Psoas muscle (tissue), 8 donors: ENCODE measurements around the gene TMPO. TPM values are rescaled to one million over a fixed set of nuclear protein-coding genes. Genes with fewer than 3 reads are reported as not detected.

Experiments used
- ATAC-seq, 4 donors: fragments of 200-7000 bp; cut with Tn5 transposase; one replicate each; pipeline ENCODE4 v1.9.1; 2020; ENCODE audit warnings: moderate library complexity in 3 of 4, mild to moderate bottlenecking in 2 of 4
- DNase-seq, 2 donors: peaks; one replicate each; pipeline ENCODE4 v3.0.0-alpha.2; 2020
- H3K27ac ChIP-seq: fragments of 200-600 bp; one replicate; pipeline ENCODE4 v1.8.0; 2022
- H3K27me3 ChIP-seq, 3 donors: fragments of 200-600 bp in 1 of 3; one replicate each; pipeline versions ENCODE4 v1.6.1 to v1.8.0; 2013 to 2022; ENCODE audit warnings: low read length in 2 of 3, mild to moderate bottlenecking in 2 of 3, moderate library complexity in 1 of 3; ENCODE audit not compliant: insufficient read depth in 3 of 3
- H3K36me3 ChIP-seq, 2 donors: fragments of 200-600 bp in 1 of 2; one replicate each; pipeline versions ENCODE4 v1.6.1 to v1.8.0; 2013 to 2022; ENCODE audit warnings: low read depth in 1 of 2, mild to moderate bottlenecking in 1 of 2, moderate library complexity in 1 of 2; ENCODE audit not compliant: insufficient read depth in 1 of 2
- H3K4me1 ChIP-seq: fragments of 200-600 bp; one replicate; pipeline ENCODE4 v1.8.0; 2022
- H3K4me3 ChIP-seq: fragments of 200-600 bp; one replicate; pipeline ENCODE4 v1.8.0; 2022; ENCODE audit warnings: mild to moderate bottlenecking
- H3K9me3 ChIP-seq: fragments of 200-600 bp; one replicate; pipeline ENCODE4 v1.8.0; 2022
- WGBS, 3 donors: extraction: QIAGEN DNeasy Blood & Tissue Kit; methylation state at CpG; one replicate each; pipeline versions ENCODE4 v1.1.6 to v1.1.7; 2013; 5-methylcytosine and 5-hydroxymethylcytosine counted together
- intact Hi-C, 2 donors: fragments of 100-400 bp; cut with DNase I; formaldehyde crosslinking; loops; one replicate each; pipeline versions ENCODE4 v1.11.0 to v1.14.2; 2022
- polyA plus RNA-seq, 3 donors: library from polyadenylated mRNA; stranded (reverse); fragments of 200-250 nt; gene quantifications; one replicate each; pipeline ENCODE4 v1.2.3, GENCODE V29; 2013
- total RNA-seq, 4 donors: library from RNA; stranded (reverse); fragmentation: NEBNext Ultra II Directional in 2 of 4; extraction: Animal tissue kit (Norgen Biotek cat#: 25700) in 2 of 4; gene quantifications; one replicate each; pipeline versions ENCODE4 v1.2.1 to v1.2.4, GENCODE V29; 2021 to 2023
- TF ChIP-seq, protein P1 (sequence below): fragments of 200-600 bp; IDR thresholded peaks from one replicate; pipeline ENCODE4 v1.8.0; 2022; ENCODE audit warnings: antibody characterized with exemption
- donor health status: healthy with polysubstance abuse.
- donor health status: DM: no; HTN: no; CAD: no; lungs with moderate emphysema.
- donor health status: Bipolar disorder and iron deficiency.
- donor health status: healthy.
- donor health status: DM: yes; HTN: yes; CAD: no.
- donor health status: DM: no; HTN: no; CAD: no.
- donor health status: DM: no; HTN: no; CAD: no.
- donor health status: DM: yes; HTN: yes; CAD: no.

The TMPO gene
- total and polyA plus RNA-seq, 7 donors = 5.9 to 15.9 (median 9.1) TPM

- ATAC-seq (no peak), DNase-seq (no peak)
- WGBS, 3 donors = 81 to 87% (median 84%) methylated on average over 6 of the region's 6 CpGs
- Histone ChIP-seq H3K27me3 (no peaks in the 10 kb centered on the region), H3K4me3 (no peak overlapping the region), H3K36me3 (no peaks in the 10 kb centered on the region), H3K27ac (no peak overlapping the region), H3K9me3 (no peaks in the 10 kb centered on the region), H3K4me1 (no peaks in the 10 kb centered on the region)
- TF ChIP-seq, protein P1, sequence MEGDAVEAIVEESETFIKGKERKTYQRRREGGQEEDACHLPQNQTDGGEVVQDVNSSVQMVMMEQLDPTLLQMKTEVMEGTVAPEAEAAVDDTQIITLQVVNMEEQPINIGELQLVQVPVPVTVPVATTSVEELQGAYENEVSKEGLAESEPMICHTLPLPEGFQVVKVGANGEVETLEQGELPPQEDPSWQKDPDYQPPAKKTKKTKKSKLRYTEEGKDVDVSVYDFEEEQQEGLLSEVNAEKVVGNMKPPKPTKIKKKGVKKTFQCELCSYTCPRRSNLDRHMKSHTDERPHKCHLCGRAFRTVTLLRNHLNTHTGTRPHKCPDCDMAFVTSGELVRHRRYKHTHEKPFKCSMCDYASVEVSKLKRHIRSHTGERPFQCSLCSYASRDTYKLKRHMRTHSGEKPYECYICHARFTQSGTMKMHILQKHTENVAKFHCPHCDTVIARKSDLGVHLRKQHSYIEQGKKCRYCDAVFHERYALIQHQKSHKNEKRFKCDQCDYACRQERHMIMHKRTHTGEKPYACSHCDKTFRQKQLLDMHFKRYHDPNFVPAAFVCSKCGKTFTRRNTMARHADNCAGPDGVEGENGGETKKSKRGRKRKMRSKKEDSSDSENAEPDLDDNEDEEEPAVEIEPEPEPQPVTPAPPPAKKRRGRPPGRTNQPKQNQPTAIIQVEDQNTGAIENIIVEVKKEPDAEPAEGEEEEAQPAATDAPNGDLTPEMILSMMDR = no peak
- intact Hi-C loops = no loop called here
Observed at GRCh38 chr12:98582093-98582492, 66.7 kb downstream of the TMPO start.

DNA sequence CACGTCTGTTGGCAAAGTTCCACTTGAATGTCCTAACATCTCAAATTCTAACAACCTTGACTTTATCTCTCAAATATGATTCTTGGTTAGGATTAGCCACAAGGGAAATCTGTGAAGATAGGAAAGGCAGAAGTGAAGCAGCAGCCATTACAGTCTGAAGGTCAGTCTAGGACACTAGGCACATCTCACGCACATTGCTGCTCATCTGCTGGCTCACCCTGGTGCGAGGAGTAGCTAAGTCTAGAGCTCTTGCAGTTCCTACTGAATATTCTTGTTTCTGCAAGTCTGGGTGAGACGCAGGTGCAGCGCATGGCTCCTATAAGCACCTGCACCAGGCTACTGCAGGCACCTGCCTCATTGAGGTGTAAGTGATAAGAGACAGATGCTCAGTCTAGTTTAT lies 71.7 kb downstream of the TMPO start:
- Histone ChIP-seq H3K4me3 (no peak overlapping the region), H3K36me3 (no peaks in the 10 kb centered on the region), H3K9me3 (no peaks in the 10 kb centered on the region), H3K27ac (no peak overlapping the region), H3K27me3 (no peaks in the 10 kb centered on the region), H3K4me1 (no peaks in the 10 kb centered on the region)
- ATAC-seq (no peak), DNase-seq (no peak)
- intact Hi-C loops = no loop called here
- 85 to 88% (median 85%) methylated on average over 5 of the region's 5 CpGs for WGBS, 3 donors
- TF ChIP-seq, protein P1 = no peak

DNA sequence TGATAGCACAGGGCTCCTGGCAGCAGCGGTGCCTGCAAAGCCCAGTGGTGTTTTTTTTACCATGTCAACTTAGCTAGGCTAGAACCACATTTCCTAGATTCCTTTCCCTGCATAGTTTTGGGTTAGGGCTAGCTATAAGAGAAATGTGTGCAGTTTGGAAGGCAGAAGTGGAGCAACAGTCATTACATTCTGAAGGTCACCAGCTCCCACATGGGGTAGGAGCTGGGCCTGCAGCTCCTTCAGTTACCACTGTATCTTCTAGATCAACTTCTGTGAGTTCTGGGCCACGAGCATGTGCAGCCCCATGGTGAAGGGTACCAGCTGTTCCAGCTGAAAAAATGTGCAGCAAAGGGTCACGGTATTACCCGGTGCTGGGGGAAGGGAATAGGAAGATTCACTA lies 75.8 kb downstream of the TMPO start:
- Histone ChIP-seq H3K36me3 (peaks cover 4 to 12% of the 10 kb centered on the region in 2 donors), H3K9me3 (no peaks in the 10 kb centered on the region), H3K4me1 (peaks cover 12% of the 10 kb centered on the region), H3K27me3 (no peaks in the 10 kb centered on the region), H3K27ac (no peak overlapping the region), H3K4me3 (no peak overlapping the region)
- 48 to 65% (median 53%) methylated on average over 4 of the region's 4 CpGs for WGBS, 3 donors
- ATAC-seq (no peak), DNase-seq (no peak)
- TF ChIP-seq, protein P1 = no peak
- intact Hi-C loops = loop anchor here (5.0 kb wide), 2 partner anchors 56 to 89 kb away; partner anchors contain the start of gene APAF1 (in 1 of the 2)

GRCh38 chr12:98592825-98593322 lies 77.5 kb downstream of the TMPO start:
- peak overlapping the region; percentile 98 for H3K27ac ChIP-seq
- TF ChIP-seq, protein P1 = no peak
- H3K9me3 ChIP-seq = no peaks in the 10 kb centered on the region
- ATAC-seq (peak in 1 of 4 donors; percentile 9), DNase-seq (no peak)
- peaks cover 4 to 28% of the 10 kb centered on the region in 2 donors for H3K36me3 ChIP-seq
- intact Hi-C loops = loop anchor here (2.0 to 5.0 kb wide), 3 partner anchors 52 to 91 kb away; partner anchors contain the start of genes APAF1 (in 2 of the 2) and IKBIP (in 1 of the 2)
- peaks cover 22% of the 10 kb centered on the region for H3K4me1 ChIP-seq
- WGBS, 3 donors = 51 to 53% (median 53%) methylated on average over 9 of the region's 9 CpGs
- H3K27me3 ChIP-seq = no peaks in the 10 kb centered on the region
- peak overlapping the region; percentile 98 for H3K4me3 ChIP-seq
